SK-N-SH treated with all-trans-retinoic acid at 6 μM for 48 hours (cell line): Measurements from ENCODE around the gene PCNP.

Source experiments
- ARNTL ChIP-seq: fragments of 450-650 bp; formaldehyde crosslinking; IDR thresholded peaks from 2 replicates; pipeline ENCODE4 v1.5.0; 2020; ENCODE audit warnings: low read depth, mild to moderate bottlenecking, moderate library complexity, borderline replicate concordance
- ESRRG ChIP-seq: fragments of 250-450 bp; sonication (Bioruptor Pico); IDR thresholded peaks from 2 replicates; pipeline ENCODE4 v1.6.1; 2021; ENCODE audit warnings: mild to moderate bottlenecking
- OSR1 ChIP-seq: fragments of 250-450 bp; sonication (Bioruptor Pico); IDR thresholded peaks from 2 replicates; pipeline ENCODE4 v1.8.0; 2022; ENCODE audit warnings: moderate library complexity, mild to moderate bottlenecking, inconsistent platforms
- ZFP3 ChIP-seq: fragments of 250-450 bp; sonication (Bioruptor Pico); IDR thresholded peaks from 2 replicates; pipeline ENCODE4 v1.5.0; 2020; ENCODE audit warnings: mild to moderate bottlenecking, moderate library complexity
- ZFP30 ChIP-seq: fragments of 450-650 bp; formaldehyde crosslinking; IDR thresholded peaks from 2 replicates; pipeline ENCODE4 v1.5.0; 2022; ENCODE audit warnings: mild to moderate bottlenecking, moderate library complexity
- TF ChIP-seq, protein P1 (sequence below): fragments of 250-450 bp; sonication (Bioruptor Pico); IDR thresholded peaks from 2 replicates; pipeline ENCODE4 v1.8.0; 2020; ENCODE audit warnings: mild to moderate bottlenecking, moderate library complexity, borderline replicate concordance
- TF ChIP-seq, protein P2 (sequence below): fragments of 250-450 bp; sonication (Bioruptor Pico); IDR thresholded peaks from 2 replicates; pipeline ENCODE4 v1.5.1; 2020; ENCODE audit warnings: low read depth, mild to moderate bottlenecking, moderate library complexity

DNA sequence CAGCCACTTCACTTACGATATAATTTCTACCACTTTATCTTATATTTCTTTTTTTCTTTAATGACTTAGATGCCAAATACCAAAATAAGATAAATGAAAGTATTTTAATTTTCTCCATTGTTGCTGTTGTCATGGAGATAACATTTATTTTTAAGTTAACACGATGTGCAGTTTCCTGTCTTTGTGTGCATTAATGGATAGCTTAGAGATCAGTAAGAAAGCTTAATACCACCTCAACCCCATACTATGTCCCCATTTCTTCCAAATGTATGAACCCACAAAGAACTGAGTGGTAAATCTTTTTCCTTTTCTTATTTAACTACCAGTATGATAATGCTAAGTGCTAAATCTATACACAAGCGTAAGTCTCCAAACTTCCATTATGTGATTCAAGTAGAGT lies 17.1 kb downstream of the PCNP start:
- TF ChIP-seq ZFP30 (CRISPR knock-in tag), result no peak
- TF ChIP-seq, protein P1, sequence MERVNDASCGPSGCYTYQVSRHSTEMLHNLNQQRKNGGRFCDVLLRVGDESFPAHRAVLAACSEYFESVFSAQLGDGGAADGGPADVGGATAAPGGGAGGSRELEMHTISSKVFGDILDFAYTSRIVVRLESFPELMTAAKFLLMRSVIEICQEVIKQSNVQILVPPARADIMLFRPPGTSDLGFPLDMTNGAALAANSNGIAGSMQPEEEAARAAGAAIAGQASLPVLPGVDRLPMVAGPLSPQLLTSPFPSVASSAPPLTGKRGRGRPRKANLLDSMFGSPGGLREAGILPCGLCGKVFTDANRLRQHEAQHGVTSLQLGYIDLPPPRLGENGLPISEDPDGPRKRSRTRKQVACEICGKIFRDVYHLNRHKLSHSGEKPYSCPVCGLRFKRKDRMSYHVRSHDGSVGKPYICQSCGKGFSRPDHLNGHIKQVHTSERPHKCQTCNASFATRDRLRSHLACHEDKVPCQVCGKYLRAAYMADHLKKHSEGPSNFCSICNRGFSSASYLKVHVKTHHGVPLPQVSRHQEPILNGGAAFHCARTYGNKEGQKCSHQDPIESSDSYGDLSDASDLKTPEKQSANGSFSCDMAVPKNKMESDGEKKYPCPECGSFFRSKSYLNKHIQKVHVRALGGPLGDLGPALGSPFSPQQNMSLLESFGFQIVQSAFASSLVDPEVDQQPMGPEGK (CRISPR knock-in tag), result no peak
- no peak for TF ChIP-seq ZFP3 (CRISPR knock-in tag)
- TF ChIP-seq ARNTL (CRISPR knock-in tag), result no peak
- no peak for TF ChIP-seq ESRRG (CRISPR knock-in tag)
- TF ChIP-seq OSR1 (CRISPR knock-in tag), result no peak
- TF ChIP-seq, protein P2, sequence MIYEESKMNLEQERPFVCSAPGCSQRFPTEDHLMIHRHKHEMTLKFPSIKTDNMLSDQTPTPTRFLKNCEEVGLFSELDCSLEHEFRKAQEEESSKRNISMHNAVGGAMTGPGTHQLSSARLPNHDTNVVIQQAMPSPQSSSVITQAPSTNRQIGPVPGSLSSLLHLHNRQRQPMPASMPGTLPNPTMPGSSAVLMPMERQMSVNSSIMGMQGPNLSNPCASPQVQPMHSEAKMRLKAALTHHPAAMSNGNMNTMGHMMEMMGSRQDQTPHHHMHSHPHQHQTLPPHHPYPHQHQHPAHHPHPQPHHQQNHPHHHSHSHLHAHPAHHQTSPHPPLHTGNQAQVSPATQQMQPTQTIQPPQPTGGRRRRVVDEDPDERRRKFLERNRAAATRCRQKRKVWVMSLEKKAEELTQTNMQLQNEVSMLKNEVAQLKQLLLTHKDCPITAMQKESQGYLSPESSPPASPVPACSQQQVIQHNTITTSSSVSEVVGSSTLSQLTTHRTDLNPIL (CRISPR knock-in tag), result no peak
